Uterus (tissue), 2 donors: ENCODE results near the gene SLC35F3.

Source experiments
- POLR2A ChIP-seq, 2 donors: fragments of 450-650 bp; IDR thresholded peaks; one replicate each; pipeline ENCODE4 v1.6.1; 2016; ENCODE audit warnings: antibody characterized with exemption in 2 of 2, mild to moderate bottlenecking in 1 of 2, moderate library complexity in 1 of 2
- TF ChIP-seq, protein P1 (sequence below), 4 experiments: fragments of 200-600 bp in 2 of 4; fragments of 450-650 bp in 2 of 4; sonication (generic) in 2 of 4; IDR thresholded peaks; one replicate each; pipeline ENCODE4 v1.5.1; 2016 to 2019; ENCODE audit warnings: antibody characterized with exemption in 4 of 4, mild to moderate bottlenecking in 2 of 4, moderate library complexity in 1 of 4

DNA sequence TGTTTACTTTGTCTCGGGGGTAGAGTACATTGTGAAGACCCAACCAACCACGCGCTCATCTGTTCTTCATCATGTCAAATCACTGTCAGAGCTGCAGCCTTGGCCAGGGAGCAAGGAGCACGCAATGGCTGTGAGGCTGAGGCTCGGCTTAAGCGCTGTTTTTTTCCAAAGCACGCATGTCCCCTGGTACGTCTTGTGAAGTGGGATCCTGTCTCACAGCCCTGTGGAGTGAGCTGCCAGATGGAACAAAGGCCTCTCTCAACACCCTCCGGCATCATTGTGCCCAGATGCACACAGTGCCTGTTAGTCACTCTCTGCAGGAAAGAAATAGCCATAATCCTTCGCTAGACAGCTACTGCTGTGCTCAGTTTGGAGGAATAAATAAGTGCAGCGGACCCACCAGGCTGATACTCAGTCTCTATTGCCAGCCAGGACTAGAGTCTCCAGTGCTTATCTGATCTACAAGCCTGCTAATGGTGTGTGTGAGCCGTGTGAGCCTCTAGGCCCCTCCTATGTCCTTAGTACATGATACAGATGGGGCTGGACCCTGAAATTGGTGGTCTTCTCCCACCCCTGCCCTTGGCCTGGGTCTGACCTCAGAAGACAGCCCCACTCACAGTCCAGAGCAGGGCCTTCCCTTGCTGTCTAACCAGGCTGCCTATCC lies 377.5 kb downstream of the SLC35F3 start:
- TF ChIP-seq, protein P1, sequence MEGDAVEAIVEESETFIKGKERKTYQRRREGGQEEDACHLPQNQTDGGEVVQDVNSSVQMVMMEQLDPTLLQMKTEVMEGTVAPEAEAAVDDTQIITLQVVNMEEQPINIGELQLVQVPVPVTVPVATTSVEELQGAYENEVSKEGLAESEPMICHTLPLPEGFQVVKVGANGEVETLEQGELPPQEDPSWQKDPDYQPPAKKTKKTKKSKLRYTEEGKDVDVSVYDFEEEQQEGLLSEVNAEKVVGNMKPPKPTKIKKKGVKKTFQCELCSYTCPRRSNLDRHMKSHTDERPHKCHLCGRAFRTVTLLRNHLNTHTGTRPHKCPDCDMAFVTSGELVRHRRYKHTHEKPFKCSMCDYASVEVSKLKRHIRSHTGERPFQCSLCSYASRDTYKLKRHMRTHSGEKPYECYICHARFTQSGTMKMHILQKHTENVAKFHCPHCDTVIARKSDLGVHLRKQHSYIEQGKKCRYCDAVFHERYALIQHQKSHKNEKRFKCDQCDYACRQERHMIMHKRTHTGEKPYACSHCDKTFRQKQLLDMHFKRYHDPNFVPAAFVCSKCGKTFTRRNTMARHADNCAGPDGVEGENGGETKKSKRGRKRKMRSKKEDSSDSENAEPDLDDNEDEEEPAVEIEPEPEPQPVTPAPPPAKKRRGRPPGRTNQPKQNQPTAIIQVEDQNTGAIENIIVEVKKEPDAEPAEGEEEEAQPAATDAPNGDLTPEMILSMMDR (IDR thresholded peaks at IDR 0.05) = no peak
- no peak for TF ChIP-seq POLR2A (IDR thresholded peaks at IDR 0.05)
